Stimulated activated CD4-positive, alpha-beta T cell treated with anti-CD3 and anti-CD28 coated beads, Interleukin-12 subunit alpha, Interleukin-12 subunit beta, amount 100 ng/mL, for 4 hours (primary cell): Measurements from ENCODE around the gene SIDT1.

Experiments
- DNase-seq: peaks from one replicate; pipeline ENCODE4 v3.0.0-alpha.2; 2020

The SIDT1 gene

DNA sequence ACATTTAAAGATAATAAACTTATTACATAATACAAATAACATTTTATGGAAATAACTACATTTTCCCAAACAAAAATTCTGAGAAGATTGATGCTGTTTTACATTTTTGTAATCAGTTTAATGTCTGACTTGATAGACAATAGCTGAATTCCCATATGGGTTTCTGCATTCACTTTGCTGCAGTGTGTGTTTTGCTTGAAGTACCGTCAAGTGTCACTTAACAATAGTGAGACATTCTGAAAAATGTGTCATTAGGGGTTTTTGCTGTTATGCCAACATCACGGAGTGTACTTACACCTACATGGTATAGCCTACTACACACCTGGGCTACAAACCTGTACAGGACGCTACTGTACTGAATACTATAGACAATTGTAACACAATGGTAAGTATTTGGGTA, 106.6 kb downstream of the SIDT1 start:
- DNase-seq, result no peak

DNA sequence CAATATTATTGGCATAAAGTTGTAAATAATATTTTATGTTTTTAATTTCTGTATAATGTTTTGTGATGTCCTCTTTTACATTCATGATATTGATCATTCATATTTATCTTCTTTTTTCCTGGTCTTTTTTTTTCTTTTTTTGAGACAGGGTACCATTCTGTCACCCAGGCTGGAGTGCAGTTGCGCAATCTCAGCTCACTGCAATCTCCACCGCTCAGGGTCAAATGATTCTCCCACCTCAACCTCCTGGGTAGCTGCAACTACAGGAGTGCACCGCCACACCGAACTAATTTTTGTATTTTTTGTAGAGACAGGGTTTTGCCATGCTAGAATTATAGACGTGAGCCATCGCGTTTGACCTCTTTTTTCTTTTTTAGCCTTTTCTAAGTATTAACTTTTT, 111.2 kb downstream of the SIDT1 start:
- DNase-seq, result no peak

DNA sequence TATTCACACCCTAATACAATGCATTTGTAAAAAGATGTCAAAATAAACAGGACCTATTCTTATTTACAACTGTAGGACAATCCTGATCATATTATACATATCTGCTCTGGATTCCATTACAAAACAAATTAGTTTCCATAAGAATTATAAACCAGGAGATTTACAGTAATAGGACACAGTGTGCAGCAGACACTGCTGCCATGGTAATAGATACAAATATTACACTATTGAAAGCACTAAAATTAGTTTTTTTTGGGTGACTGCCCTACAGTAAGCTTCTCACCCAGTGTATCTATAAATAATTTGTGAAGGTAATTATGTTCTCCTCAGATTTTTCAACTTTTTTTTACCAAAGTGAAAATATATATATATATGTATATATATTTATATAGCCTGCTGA, 116.2 kb downstream of the SIDT1 start:
- DNase-seq, result no peak

DNA sequence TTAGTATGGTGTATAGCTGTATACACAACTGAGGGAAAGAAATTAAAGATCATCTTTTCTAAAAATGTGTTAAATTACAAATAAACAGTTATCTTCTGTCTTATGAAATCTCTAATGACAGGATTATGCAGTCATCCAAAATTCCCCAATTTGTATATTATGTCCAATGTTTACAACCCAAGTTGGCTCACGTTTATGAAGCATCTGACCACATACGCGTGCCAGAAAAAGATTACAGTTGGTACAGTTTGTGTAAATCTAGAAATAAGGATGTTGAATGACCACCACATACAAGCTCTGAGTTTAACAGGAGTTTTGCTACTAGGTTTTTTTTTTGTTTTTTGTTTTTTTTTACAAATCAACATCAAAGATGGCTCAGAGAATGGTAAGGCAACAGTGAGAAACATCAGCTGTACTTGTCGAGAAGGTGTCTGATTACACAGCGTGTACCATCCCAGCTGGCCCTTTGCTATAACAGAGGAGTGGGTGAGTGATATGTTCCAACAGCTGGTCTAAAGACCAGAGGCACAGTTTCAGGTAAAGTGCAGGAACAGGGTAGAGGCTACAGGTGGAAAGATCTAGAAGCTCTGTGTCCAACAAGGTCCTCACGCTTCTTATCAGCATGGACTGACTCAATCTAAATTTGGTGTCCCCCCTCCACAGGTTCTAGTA, 117.0 kb downstream of the SIDT1 start:
- no peak for DNase-seq

DNA sequence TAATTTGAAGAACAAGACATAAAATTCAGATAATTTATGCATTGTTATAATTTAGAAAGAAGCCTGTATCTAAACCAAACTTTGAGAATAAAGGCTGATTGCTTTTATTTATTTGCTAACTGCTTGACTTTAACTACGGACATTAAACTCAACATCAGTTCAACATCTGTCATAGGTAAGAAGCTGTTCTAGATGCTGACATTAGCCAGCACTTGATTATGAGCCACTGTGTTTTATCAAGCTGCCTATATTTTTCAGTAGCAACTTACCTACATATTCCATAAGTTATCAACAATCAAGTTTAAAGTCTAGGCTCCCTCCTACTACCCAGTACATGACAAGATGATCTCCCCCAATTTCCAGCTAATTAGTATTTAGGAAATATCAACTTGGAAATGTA, 122.0 kb downstream of the SIDT1 start:
- DNase-seq, result no peak

DNA sequence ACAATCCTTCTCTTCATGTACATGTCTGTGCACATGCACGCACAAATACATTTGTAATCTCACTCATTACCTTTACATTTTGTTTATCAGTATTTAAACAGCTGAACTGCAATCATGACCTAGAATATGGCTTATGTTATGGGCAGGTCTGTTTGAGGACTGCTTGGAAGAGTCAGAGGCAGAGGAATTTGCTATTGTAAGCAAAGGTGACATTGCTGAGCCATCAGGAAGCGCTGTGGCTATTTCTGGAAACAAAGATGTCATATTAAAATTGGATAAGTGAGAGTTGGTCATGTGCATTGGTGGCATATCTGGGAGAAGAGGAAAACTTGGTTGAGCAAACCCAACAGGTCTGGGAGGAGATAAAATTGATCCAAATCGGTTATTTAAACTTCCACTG, 122.5 kb downstream of the SIDT1 start:
- DNase-seq, result no peak

DNA sequence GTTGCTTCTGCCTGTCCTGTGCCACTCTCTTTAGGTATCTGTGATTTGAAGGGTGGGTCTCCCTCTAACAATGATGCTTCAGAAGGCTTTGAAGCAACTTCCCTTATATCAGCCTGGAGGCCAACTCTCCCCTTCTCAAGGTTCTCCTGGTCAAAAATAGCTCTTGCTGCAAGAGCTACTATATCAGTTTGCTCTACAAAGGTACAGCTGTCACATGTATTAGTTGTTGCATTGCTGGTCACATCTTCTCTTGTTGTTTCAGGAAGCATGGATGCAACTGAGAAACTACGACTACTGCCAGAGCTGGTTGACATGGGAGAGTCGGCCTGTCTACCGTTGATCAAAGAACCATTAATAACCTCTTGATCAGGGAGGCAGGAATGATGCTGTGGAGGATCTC, 125.8 kb downstream of the SIDT1 start:
- no peak for DNase-seq

DNA sequence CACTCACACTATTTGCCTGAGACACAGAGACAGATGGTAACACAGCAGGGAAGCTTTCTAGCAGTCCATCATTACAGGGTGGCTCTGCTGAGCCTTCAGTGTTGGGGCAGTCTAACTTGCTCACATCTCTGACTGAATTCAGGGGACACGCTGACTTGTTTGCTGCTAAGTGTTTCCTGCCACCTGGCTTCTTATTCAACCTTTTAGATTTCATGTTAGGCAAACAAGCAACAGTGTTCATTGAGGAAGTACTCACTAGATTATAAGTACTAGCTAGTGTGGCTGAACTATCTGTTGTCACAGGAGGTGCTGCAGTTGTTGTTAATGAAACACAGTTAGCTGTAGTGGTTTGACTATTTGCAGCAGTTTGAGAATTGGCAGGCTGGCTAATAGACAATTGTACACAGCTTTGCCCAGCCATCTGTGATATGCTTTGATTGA, 126.8 kb downstream of the SIDT1 start:
- no peak for DNase-seq

DNA sequence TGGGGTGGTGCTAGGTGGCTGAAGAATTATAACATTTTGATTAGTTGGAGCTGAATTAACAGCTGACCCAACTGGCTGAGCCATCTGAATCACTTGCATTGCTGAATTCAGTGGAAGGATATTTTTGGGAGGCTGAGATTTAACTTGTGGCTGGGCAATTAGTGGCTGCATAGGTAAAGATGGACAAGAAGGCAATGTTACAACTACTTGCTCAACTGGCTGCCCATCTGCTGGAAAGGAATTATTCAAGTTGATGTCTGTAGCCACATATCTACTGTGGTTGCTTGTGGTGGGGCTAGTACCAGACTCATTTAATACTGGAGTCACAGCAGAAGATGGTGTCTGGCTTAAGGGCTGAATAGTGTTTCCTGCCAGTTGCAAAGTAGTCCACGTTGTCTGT, 127.6 kb downstream of the SIDT1 start:
- no peak for DNase-seq

DNA sequence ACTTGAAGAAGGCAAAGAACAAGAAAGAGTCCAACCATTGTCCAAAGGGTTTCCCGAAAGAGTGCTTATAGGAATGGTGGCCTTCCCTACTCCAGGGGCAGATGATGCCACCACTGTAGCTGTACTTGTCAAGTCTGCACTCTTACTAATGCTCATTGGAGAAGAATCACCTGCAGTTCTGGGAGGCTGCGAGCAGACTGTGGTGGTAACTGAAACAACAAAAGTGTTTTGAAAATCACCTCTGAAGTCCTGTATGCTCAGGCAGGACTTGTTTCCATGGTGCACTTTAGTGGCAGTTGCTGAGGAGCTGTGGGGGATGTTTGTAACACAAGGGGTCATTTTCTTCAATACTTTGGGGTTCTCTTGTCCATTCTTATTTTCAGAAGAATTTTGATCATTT, 128.1 kb downstream of the SIDT1 start:
- no peak for DNase-seq

DNA sequence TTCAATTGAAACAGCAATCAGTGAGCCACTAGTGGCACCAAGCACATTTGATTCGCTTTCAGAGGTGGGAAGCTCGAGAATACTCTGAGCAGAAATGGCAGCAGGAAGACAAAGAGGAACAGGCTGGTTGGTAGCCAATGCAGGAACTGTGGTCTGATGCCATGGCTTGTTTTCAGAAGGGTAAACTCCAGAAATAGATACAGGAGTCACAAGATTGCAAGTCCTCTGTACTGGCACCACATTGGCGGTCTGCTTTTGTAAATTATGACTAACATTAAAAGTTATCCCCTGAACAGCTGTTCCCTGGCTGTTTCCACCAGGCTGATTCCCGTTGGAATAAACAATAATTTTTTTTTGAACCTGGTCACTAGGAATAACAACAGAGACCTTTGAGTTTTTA, 128.5 kb downstream of the SIDT1 start:
- DNase-seq, result no peak

DNA sequence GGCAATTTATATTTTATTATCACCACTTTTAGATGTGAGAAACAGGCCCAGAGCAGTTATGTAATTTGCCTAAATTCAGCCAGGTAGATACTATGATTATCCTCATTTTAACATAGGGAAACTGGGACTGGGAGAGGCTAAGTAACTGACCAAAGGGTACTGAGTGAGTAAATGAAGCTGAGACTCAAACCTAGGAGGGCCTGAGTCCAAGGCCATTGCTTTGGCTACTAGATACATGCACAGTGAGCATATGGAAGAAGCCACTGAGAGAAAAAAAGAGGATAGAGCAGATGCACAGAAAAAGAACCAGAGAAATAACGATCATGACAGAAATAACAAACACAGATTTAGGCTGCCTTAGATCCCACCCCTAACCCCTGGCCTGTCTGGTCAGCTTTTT, 130.5 kb downstream of the SIDT1 start:
- no peak for DNase-seq

DNA sequence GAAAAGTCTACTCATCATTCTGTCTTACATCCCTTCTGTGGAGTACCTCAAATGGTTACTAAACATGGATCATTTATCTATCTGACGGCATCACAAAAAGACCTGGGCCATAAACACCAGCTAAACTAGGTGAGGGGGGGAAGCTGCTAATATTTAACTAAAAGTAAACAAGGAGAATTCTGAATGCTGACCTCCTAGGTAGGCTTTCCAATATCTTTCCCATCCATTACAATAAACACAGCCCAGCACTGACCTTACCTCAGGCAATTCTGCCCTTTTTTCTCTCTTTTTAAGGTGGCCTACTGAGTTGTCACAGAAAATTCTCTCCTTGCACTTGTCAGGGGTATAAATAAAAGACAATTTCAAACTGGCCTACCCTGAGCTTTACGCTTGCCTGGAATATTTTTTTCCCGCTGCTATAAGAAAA, 131.0 kb downstream of the SIDT1 start:
- DNase-seq, result no peak

DNA sequence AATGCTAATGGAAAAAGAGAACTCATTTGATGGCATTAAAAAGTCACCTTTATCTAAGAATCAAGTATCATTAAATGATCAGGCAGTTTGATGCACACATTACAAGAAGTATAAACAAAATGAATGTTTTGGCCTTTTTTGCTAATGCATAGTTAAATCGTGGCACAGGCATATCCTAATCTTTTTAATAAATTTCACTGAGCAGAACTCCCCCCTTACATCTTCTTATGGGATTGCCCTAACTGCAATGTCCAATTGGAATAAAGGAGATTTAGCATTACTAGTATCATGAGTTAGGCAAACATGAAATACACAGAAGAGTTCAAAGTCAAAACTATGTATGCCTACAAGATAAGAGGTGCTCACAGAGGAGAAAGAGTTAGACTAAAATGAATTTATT, 131.4 kb downstream of the SIDT1 start:
- no peak for DNase-seq

DNA sequence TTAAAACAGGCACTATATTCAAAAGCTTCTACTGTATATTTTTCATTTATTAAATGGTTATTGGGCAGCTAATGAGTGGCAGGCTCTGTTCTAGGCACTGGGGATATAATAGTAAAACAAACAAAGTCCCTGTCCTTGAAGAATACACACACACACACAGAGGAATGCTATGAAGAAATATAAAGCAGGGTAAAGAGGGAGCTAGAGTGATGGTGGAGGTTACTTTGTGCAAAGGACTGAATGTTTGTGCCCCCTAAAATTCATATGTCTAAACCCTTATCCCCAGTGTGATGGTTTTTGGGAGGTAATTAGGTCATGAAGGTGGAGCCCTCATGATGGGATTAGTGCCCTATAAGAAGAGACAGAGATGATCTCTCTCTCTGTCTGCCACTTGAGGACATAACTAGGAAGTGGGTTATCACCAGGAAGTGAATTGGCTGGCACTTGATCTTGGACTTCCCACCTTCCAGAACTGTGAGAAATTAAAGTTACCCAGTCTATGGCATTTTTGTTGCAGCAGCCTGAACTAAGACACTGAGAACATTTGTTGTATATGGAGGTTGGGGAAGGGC, 132.3 kb downstream of the SIDT1 start:
- no peak for DNase-seq

DNA sequence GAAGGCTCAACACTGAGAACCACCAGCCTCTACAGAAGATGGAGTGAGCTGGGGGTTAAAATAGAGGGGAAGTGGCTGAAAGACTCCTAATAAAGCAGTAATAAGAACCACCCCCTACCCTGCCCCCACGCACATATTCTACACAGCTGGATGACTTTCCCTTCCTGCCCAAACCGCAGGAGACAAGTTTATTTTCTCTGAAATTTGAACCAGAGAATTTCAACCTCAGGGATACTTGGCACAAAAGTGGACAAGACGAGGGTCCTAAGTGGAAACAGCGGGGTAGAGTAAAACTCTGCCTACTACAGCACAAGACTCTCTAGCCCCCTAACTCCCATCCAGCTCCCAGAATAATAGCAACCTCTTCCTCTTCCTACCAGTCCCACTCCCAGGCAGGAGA, 135.7 kb downstream of the SIDT1 start:
- DNase-seq, result no peak

DNA sequence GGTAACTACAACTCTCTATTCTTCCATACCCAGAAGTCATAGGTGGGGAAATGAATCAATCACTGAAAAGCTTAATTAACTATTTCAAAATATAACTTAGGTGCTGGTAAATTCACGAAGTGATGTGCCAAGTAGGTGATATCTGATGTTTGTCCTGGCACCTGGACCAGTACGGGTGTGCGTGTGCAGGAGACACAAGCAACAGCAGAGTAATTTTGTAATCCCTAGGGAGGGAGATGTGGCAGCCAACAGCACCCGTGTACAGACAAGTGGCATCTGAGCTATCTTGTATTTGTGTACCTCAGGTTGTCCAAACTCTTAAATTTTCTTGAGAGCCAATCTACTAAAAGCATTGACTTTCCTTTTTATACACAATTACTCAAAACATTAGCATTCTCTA, 141.2 kb downstream of the SIDT1 start:
- no peak for DNase-seq

DNA sequence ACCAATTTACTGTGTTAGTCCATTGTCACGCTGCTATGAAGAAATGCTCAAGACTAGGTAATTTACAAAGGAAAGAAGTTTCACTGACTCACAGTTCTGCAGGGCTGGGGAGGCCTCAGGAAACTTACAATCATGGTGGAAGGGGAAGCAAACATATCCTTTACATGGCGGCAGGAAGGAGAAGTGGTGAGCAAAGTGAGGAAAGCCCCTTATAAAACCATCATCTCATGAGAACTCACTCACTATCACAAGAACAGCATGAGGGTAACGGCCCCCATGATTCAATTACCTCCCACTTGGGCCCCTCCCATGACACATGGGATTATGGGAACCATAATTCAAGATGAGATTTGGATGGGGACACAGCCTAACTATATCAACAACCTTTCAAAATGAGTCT, 143.9 kb downstream of the SIDT1 start:
- DNase-seq, result no peak

DNA sequence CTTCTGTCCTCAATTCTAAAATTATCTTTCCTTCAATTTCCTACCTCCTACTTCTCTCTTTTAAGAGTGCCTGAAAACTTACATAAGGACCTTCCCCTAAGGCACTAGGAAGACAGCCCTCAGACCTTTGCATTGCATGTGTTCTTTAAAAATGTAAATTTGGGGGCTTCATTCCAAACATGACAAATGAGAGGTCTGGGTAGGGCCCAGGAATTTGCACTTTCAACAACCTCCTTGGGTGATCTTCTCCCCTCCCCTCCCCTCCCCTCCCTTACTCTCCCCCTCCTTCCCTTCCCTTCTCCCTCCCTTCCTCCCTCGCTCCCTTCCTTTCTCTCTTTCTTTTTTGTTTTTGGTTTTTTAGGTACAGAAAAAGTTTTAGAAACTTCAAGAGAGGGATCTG, 145.4 kb downstream of the SIDT1 start:
- no peak for DNase-seq

DNA sequence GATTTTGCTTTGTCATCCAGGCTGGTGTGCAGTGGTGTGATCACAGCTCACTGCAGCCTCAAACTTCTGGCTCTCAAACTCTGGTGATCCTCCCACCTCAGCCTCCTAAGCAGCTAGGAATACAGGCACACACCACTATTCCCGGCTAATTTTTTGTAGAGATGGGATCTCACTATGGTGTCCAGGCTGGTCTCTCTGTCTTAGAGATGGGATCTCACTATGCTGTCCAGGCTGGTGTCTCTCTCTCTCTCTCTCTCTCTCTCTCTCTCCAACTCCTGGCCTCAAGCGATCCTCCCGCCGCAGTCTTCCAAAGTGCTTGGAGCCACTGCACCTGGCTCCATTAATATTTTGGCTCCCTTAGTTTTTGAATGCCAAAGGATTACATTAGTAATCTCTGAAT, 146.4 kb downstream of the SIDT1 start:
- DNase-seq, result no peak
